ENCODE measurements around the gene PSME2. TPM values are rescaled to one million over a fixed set of nuclear protein-coding genes. Genes with fewer than 3 reads are reported as not detected.

PSME2 gene
- total RNA-seq, 1 donor from 2014 or later = 110 TPM

- Histone ChIP-seq H3K4me3 (ENCODE audit: low read depth, low read length) (peak overlapping the region; percentile 65), H3K36me3 (ENCODE audit: control insufficient read depth, insufficient read depth, low read length) (peaks cover 3% of the 10 kb centered on the region), H3K27me3 (ENCODE audit: control insufficient read depth, insufficient read depth, low read length) (no peaks in the 10 kb centered on the region)
- TF ChIP-seq CTCF (IDR thresholded peaks at IDR 0.05; ENCODE audit: insufficient read depth, low read length, poor library complexity, severe bottlenecking) = no peak
- no peak for DNase-seq (ENCODE audit: low read depth)
Observed at GRCh38 chr14:24115422-24116127, 30.8 kb downstream of the PSME2 start.

GRCh38 chr14:24114532-24115421 lies 31.6 kb downstream of the PSME2 start, which contains the start of the genes DCAF11 and NRL:
Gene DCAF11 (plus strand): TSS chr14:24114777. CDS start chr14:24115595, 818 bp downstream.
Gene NRL (minus strand): TSS chr14:24114949. CDS start chr14:24082848, 32,101 bp downstream.
- DNase-seq (ENCODE audit: low read depth) = peak; percentile 99
- TF ChIP-seq CTCF (IDR thresholded peaks at IDR 0.05; ENCODE audit: insufficient read depth, low read length, poor library complexity, severe bottlenecking) = no peak
- H3K4me3 ChIP-seq (ENCODE audit: low read depth, low read length) = peak within 1 kb of the TSS; percentile 65
- H3K36me3 ChIP-seq (ENCODE audit: control insufficient read depth, insufficient read depth, low read length) = peaks cover 3% of the 10 kb centered on the region
- no peaks in the 10 kb centered on the region for H3K27me3 ChIP-seq (ENCODE audit: control insufficient read depth, insufficient read depth, low read length)

GRCh38 chr14:24113801-24114531 lies 32.4 kb downstream of the PSME2 start:
- H3K36me3 ChIP-seq (ENCODE audit: control insufficient read depth, insufficient read depth, low read length) = peaks cover under 1% of the 10 kb centered on the region
- no peak for TF ChIP-seq CTCF (IDR thresholded peaks at IDR 0.05; ENCODE audit: insufficient read depth, low read length, poor library complexity, severe bottlenecking)
- H3K27me3 ChIP-seq (ENCODE audit: control insufficient read depth, insufficient read depth, low read length) = no peaks in the 10 kb centered on the region
- peak; percentile 76 for DNase-seq (ENCODE audit: low read depth)
- peak overlapping the region; percentile 65 for H3K4me3 ChIP-seq (ENCODE audit: low read depth, low read length)

GRCh38 chr14:24113379-24113800 lies 33.0 kb downstream of the PSME2 start:
- Histone ChIP-seq H3K27me3 (ENCODE audit: control insufficient read depth, insufficient read depth, low read length) (no peaks in the 10 kb centered on the region), H3K4me3 (ENCODE audit: low read depth, low read length) (peak overlapping the region; percentile 65), H3K36me3 (ENCODE audit: control insufficient read depth, insufficient read depth, low read length) (no peaks in the 10 kb centered on the region)
- no peak for DNase-seq (ENCODE audit: low read depth)
- TF ChIP-seq CTCF (IDR thresholded peaks at IDR 0.05; ENCODE audit: insufficient read depth, low read length, poor library complexity, severe bottlenecking) = no peak

GRCh38 chr14:24110523-24110922 lies 35.9 kb downstream of the PSME2 start:
- no peaks in the 10 kb centered on the region for H3K27me3 ChIP-seq (ENCODE audit: control insufficient read depth, insufficient read depth, low read length)
- TF ChIP-seq CTCF (IDR thresholded peaks at IDR 0.05; ENCODE audit: insufficient read depth, low read length, poor library complexity, severe bottlenecking) = no peak
- no peaks in the 10 kb centered on the region for H3K36me3 ChIP-seq (ENCODE audit: control insufficient read depth, insufficient read depth, low read length)
- DNase-seq (ENCODE audit: low read depth) = no peak
- no peak overlapping the region for H3K4me3 ChIP-seq (ENCODE audit: low read depth, low read length)

Data from kidney epithelial cell (primary cell).